Testis (tissue), 3 donors: ENCODE data around the gene DAZAP2. TPM values are rescaled to one million over a fixed set of nuclear protein-coding genes. Genes with fewer than 3 reads are reported as not detected.

Experiments used
- DNase-seq: peaks from one replicate; pipeline ENCODE4 v3.0.0-alpha.2; 2019
- H3K27ac ChIP-seq, 2 donors: fragments of 200-600 bp; sonication (generic); one replicate each; pipeline ENCODE4 v1.5.1; 2019
- H3K27me3 ChIP-seq: fragments of 200-600 bp; sonication (generic); one replicate; pipeline ENCODE4 v1.5.1; 2019
- H3K36me3 ChIP-seq: fragments of 200-600 bp; sonication (generic); one replicate; pipeline ENCODE4 v1.5.1; 2017; ENCODE audit warnings: low read depth; ENCODE audit errors: missing control alignments
- H3K4me1 ChIP-seq: fragments of 200-600 bp; sonication (generic); one replicate; pipeline ENCODE4 v1.5.1; 2019
- H3K4me3 ChIP-seq, 2 donors: fragments of 200-600 bp; sonication (generic); one replicate each; pipeline ENCODE4 v1.5.1; 2017 to 2019
- H3K9me3 ChIP-seq: fragments of 200-600 bp; sonication (generic); one replicate; pipeline ENCODE4 v1.5.1; 2017
- CTCF ChIP-seq, 3 experiments: fragments of 450-650 bp in 2 of 3; fragments of 200-600 bp in 1 of 3; sonication (generic) in 1 of 3; IDR thresholded peaks; one replicate each; pipeline ENCODE4 v1.5.1; 2016 to 2019; ENCODE audit warnings: antibody characterized with exemption in 3 of 3, mild to moderate bottlenecking in 2 of 3, moderate library complexity in 1 of 3
- POLR2A ChIP-seq: fragments of 450-650 bp; IDR thresholded peaks from one replicate; pipeline ENCODE4 v1.6.1; 2017; ENCODE audit warnings: antibody characterized with exemption, mild to moderate bottlenecking, moderate library complexity
- WGBS, 2 donors: methylation state at CpG; one replicate each; pipeline ENCODE4 v1.1.5; 2018; 5-methylcytosine and 5-hydroxymethylcytosine counted together
- intact Hi-C: fragments of 100-400 bp; cut with DNase I; formaldehyde crosslinking; loops from one replicate; pipeline ENCODE4 v1.15.1; 2023; ENCODE audit warnings: low total_unique reads
- polyA plus RNA-seq: library from polyadenylated mRNA; stranded (reverse); fragments of 350-450 nt; fragmentation: Illumina TruSeq; extraction: RNeasy Lipid Tissue Mini Kit (QIAGEN cat#74804); gene quantifications from one replicate; pipeline ENCODE4 v1.2.3, GENCODE V29; 2014; ENCODE audit warnings: low read depth, low replicate concordance; ENCODE audit not compliant: insufficient read depth
- total RNA-seq, 2 donors: library from RNA; depleted of rRNA; stranded (reverse); fragments of >200 nt; gene quantifications; one replicate each; pipeline ENCODE4 v1.2.3, GENCODE V29; 2016

DAZAP2 gene
- total and polyA plus RNA-seq, 3 donors from 2014 or later, result 106 to 226 (median 176) TPM

DNA sequence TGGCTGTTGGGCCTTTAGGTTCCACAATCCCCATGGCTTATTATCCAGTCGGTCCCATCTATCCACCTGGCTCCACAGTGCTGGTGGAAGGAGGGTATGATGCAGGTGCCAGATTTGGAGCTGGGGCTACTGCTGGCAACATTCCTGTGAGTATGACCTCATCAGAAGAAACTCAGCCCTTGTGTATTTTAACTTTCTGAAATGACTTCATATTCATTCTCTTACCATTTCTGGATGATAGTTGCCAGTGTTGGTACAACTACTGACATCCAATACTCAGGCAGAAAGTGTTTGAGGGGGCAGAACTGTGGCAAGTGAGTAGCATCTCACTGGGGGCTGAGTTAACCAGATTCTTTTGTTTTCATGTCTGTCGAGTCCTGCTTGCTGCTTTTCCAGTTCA is 2.3 kb downstream of the DAZAP2 start:
- intact Hi-C loops, result no loop called here
- peaks cover 8% of the 10 kb centered on the region for H3K4me1 ChIP-seq
- TF ChIP-seq CTCF (IDR thresholded peaks at IDR 0.05), result no peak
- TF ChIP-seq POLR2A, result no peak
- DNase-seq, result no peak
- 70 to 74% methylated on average over 2 of the region's 2 CpGs for WGBS, 2 donors
- H3K27me3 ChIP-seq, result no peaks in the 10 kb centered on the region
- no peaks in the 10 kb centered on the region for H3K36me3 ChIP-seq
- no peak overlapping the region for H3K4me3 ChIP-seq
- H3K9me3 ChIP-seq, result no peaks in the 10 kb centered on the region
- no peak overlapping the region for H3K27ac ChIP-seq

DNA sequence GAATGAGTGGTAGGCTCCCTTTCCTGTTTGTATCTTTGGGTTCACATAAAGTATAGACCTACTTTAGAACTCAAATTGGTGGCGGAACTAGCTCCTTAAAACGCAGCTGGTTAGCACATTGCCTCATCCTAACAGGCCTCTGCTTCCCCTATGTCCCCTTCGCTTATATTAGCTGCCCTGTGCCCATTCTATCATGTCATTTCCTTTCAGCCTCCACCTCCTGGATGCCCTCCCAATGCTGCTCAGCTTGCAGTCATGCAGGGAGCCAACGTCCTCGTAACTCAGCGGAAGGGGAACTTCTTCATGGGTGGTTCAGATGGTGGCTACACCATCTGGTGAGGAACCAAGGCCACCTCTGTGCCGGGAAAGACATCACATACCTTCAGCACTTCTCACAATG is 3.5 kb downstream of the DAZAP2 start:
- DNase-seq, result no peak
- no peak overlapping the region for H3K27ac ChIP-seq
- TF ChIP-seq POLR2A, result no peak
- no peak for TF ChIP-seq CTCF (IDR thresholded peaks at IDR 0.05)
- intact Hi-C loops, result no loop called here
- no peak overlapping the region for H3K4me3 ChIP-seq
- WGBS, 2 donors, result 75 to 84% methylated on average over 7 of the region's 7 CpGs
- H3K36me3 ChIP-seq, result no peaks in the 10 kb centered on the region
- H3K9me3 ChIP-seq, result no peaks in the 10 kb centered on the region
- peaks cover 10% of the 10 kb centered on the region for H3K4me1 ChIP-seq
- H3K27me3 ChIP-seq, result no peaks in the 10 kb centered on the region

GRCh38 chr12:51242876-51243275 is 4.2 kb downstream of the DAZAP2 start:
- intact Hi-C loops, result no loop called here
- Histone ChIP-seq H3K9me3 (no peaks in the 10 kb centered on the region), H3K4me3 (no peak overlapping the region), H3K4me1 (peaks cover 13% of the 10 kb centered on the region), H3K27me3 (no peaks in the 10 kb centered on the region), H3K36me3 (no peaks in the 10 kb centered on the region), H3K27ac (no peak overlapping the region)
- 73 to 84% methylated on average over 7 of the region's 7 CpGs for WGBS, 2 donors
- DNase-seq, result no peak
- TF ChIP-seq POLR2A (no peak), CTCF (IDR thresholded peaks at IDR 0.05) (no peak)

- WGBS, 2 donors, result 93% methylated on average over 4 of the region's 4 CpGs
- peaks cover 13% of the 10 kb centered on the region for H3K4me1 ChIP-seq
- no peak for TF ChIP-seq CTCF (IDR thresholded peaks at IDR 0.05)
- TF ChIP-seq POLR2A, result no peak
- no peaks in the 10 kb centered on the region for H3K36me3 ChIP-seq
- H3K27ac ChIP-seq, result no peak overlapping the region
- no peaks in the 10 kb centered on the region for H3K27me3 ChIP-seq
- H3K9me3 ChIP-seq, result no peaks in the 10 kb centered on the region
- intact Hi-C loops, result no loop called here
- DNase-seq, result no peak
- no peak overlapping the region for H3K4me3 ChIP-seq
Measured at GRCh38 chr12:51244269-51244668, 5.6 kb downstream of the DAZAP2 start.

- no peak for TF ChIP-seq CTCF (IDR thresholded peaks at IDR 0.05)
- TF ChIP-seq POLR2A, result no peak
- no peaks in the 10 kb centered on the region for H3K36me3 ChIP-seq
- DNase-seq, result no peak
- no peaks in the 10 kb centered on the region for H3K9me3 ChIP-seq
- WGBS, 2 donors, result 92 to 93% methylated on average over 11 of the region's 11 CpGs
- no peaks in the 10 kb centered on the region for H3K27me3 ChIP-seq
- no peak overlapping the region for H3K27ac ChIP-seq
- peaks cover 5% of the 10 kb centered on the region for H3K4me1 ChIP-seq
- intact Hi-C loops, result no loop called here
- H3K4me3 ChIP-seq, result no peak overlapping the region
Measured at GRCh38 chr12:51245476-51246253, 7.0 kb downstream of the DAZAP2 start.
